Keratinocyte (primary cell): ENCODE measurements around the gene CCDC89. TPM values are rescaled to one million over a fixed set of nuclear protein-coding genes. Genes with fewer than 3 reads are reported as not detected.

ENCODE experiments used
- DNase-seq: peaks from one replicate; pipeline ENCODE4 v3.0.0-alpha.2; 2011; ENCODE audit warnings: low read depth, missing footprints, low spot score
- FAIRE-seq: peaks from 2 replicates; lab custom pipeline; 2011; peaks lifted over from hg19 to GRCh38; lab: Jason Lieb, UNC
- H2AFZ ChIP-seq: 2 replicates; pipeline ENCODE4 v1.6.0; 2012; ENCODE audit warnings: low read length, control low read depth, inconsistent platforms; ENCODE audit not compliant: control insufficient read depth
- H3K27ac ChIP-seq: 2 replicates; pipeline ENCODE4 v1.5.1; 2011; ENCODE audit warnings: low read length; ENCODE audit not compliant: control insufficient read depth, insufficient read depth
- H3K27me3 ChIP-seq: 3 replicates; pipeline ENCODE4 v1.6.0; 2011; ENCODE audit warnings: low read length; ENCODE audit not compliant: control insufficient read depth, insufficient read depth; ENCODE audit errors: extremely low read depth
- H3K36me3 ChIP-seq, 2 experiments: 2 replicates in 1 of 2; 3 replicates in 1 of 2; pipeline ENCODE4 v1.5.1; 2011; ENCODE audit warnings: low read length in 2 of 2, mild to moderate bottlenecking in 1 of 2; ENCODE audit not compliant: control insufficient read depth in 2 of 2, insufficient read depth in 2 of 2; ENCODE audit errors: extremely low read depth in 1 of 2
- H3K4me1 ChIP-seq: 3 replicates; pipeline ENCODE4 v1.5.1; 2011; ENCODE audit warnings: low read length; ENCODE audit not compliant: control insufficient read depth, insufficient read depth; ENCODE audit errors: extremely low read depth
- H3K4me2 ChIP-seq: 3 replicates; pipeline ENCODE4 v1.6.0; 2011; ENCODE audit warnings: low read depth, low read length; ENCODE audit not compliant: control insufficient read depth, insufficient read depth; ENCODE audit errors: extremely low read depth
- H3K4me3 ChIP-seq, 3 experiments: fragments of 200-600 bp in 1 of 3; sonication (generic) in 1 of 3; 2 replicates in 2 of 3; 3 replicates in 1 of 3; pipeline ENCODE4 v1.5.1; 2011 to 2016; ENCODE audit warnings: low read length in 3 of 3, mild to moderate bottlenecking in 3 of 3, control low read depth in 2 of 3, inconsistent platforms in 1 of 3, low read depth in 1 of 3, mixed read lengths in 1 of 3, mixed run types in 1 of 3, moderate library complexity in 1 of 3; ENCODE audit not compliant: control insufficient read depth in 2 of 3, insufficient read depth in 2 of 3; ENCODE audit errors: extremely low read depth in 1 of 3
- H3K79me2 ChIP-seq: 2 replicates; pipeline ENCODE4 v1.6.0; 2012; ENCODE audit warnings: low read length; ENCODE audit not compliant: control insufficient read depth, insufficient read depth
- H3K9ac ChIP-seq: 3 replicates; pipeline ENCODE4 v1.6.0; 2011; ENCODE audit warnings: low read length; ENCODE audit not compliant: control insufficient read depth, insufficient read depth; ENCODE audit errors: extremely low read depth
- H3K9me1 ChIP-seq: 3 replicates; pipeline ENCODE4 v1.6.0; 2011; ENCODE audit warnings: low read length; ENCODE audit not compliant: control insufficient read depth, insufficient read depth; ENCODE audit errors: extremely low read depth
- H3K9me3 ChIP-seq: 2 replicates; pipeline ENCODE4 v1.5.1; 2012; ENCODE audit warnings: low read depth, low read length; ENCODE audit not compliant: control insufficient read depth
- H4K20me1 ChIP-seq: 3 replicates; pipeline ENCODE4 v1.6.0; 2011; ENCODE audit warnings: low read length; ENCODE audit not compliant: control insufficient read depth, insufficient read depth; ENCODE audit errors: extremely low read depth
- EZH2 ChIP-seq: IDR thresholded peaks from one replicate; pipeline ENCODE4 v1.6.1; 2012; ENCODE audit warnings: inconsistent platforms, mild to moderate bottlenecking, low read length, moderate library complexity
- dilution Hi-C: fragments of 300-500 bp; cut with MboI; formaldehyde crosslinking; loops from one replicate; pipeline ENCODE4 v1.7.0; 2020; ENCODE audit warnings: low sequenced_read_pairs; ENCODE audit not compliant: extremely low pct_ligation_motif_present
- polyA plus RNA-seq, 5 experiments: library from polyadenylated mRNA; depleted of rRNA in 3 of 5; stranded (reverse) in 3 of 5; stranded (forward) in 1 of 5; unstranded in 1 of 5; fragments of >200 nt; gene quantifications; 1 replicate in 1 of 5; 2 replicates in 3 of 5; 3 replicates in 1 of 5; pipeline versions ENCODE4 v1.2.1 to v1.2.3, GENCODE V29; 2011 to 2012; ENCODE audit warnings: missing spikeins in 2 of 5, low read depth in 1 of 5, low replicate concordance in 1 of 5
- TF ChIP-seq, protein P1 (sequence below), 3 experiments: IDR thresholded peaks in 1 of 3; conservative IDR thresholded peaks in 1 of 3; optimal IDR thresholded peaks in 1 of 3; 2 replicates in 2 of 3; 3 replicates in 1 of 3; pipeline versions ENCODE3 to v1.5.1; 2011; ENCODE audit warnings: low read length in 3 of 3, mild to moderate bottlenecking in 3 of 3, moderate library complexity in 2 of 3, control low read depth in 1 of 3, inconsistent platforms in 1 of 3; ENCODE audit not compliant: insufficient read depth in 2 of 3; ENCODE audit errors: extremely low read depth in 1 of 3

CCDC89 gene
- polyA plus RNA-seq, 1 donor (not counting 4 experiments of a cell fraction or from before 2014, with no cell fraction given), result 0.31 TPM

DNA sequence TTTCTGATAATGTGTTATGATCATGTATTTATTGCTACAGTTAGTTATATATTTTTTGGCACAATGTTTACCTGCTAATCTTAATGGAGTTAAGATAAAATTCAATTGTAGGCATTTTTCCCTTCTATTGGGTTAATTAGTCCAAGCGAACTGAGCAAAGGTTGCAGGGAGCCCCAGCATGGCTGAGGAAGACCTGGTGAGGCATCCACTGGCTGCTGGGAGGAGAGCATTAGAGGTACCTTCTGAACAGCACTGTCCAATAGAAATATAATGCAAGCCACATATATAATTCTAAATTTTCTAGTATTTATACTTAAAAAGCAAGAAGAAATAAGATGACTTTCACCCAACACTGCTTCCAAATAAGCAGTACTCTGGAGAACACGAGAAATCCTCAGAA lies 38.9 kb downstream of the CCDC89 start:
- H3K9ac ChIP-seq, result peak overlapping the region; percentile 91
- H3K4me1 ChIP-seq, result no peaks in the 10 kb centered on the region
- peak overlapping the region; percentile 85 for H3K27ac ChIP-seq
- H3K36me3 ChIP-seq, result peaks cover 1 to 2% of the 10 kb centered on the region in 2 experiments
- TF ChIP-seq, protein P1, sequence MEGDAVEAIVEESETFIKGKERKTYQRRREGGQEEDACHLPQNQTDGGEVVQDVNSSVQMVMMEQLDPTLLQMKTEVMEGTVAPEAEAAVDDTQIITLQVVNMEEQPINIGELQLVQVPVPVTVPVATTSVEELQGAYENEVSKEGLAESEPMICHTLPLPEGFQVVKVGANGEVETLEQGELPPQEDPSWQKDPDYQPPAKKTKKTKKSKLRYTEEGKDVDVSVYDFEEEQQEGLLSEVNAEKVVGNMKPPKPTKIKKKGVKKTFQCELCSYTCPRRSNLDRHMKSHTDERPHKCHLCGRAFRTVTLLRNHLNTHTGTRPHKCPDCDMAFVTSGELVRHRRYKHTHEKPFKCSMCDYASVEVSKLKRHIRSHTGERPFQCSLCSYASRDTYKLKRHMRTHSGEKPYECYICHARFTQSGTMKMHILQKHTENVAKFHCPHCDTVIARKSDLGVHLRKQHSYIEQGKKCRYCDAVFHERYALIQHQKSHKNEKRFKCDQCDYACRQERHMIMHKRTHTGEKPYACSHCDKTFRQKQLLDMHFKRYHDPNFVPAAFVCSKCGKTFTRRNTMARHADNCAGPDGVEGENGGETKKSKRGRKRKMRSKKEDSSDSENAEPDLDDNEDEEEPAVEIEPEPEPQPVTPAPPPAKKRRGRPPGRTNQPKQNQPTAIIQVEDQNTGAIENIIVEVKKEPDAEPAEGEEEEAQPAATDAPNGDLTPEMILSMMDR (optimal IDR thresholded peaks at IDR 0.05 in 1 of 3, IDR thresholded peaks at IDR 0.05 in 1 of 3, conservative IDR thresholded peaks at IDR 0.05 in 1 of 3; ENCODE audit: extremely low read depth in 1 of 3, insufficient read depth in 2 of 3, low read length in 3 of 3), result no peak
- no peak for TF ChIP-seq EZH2
- dilution Hi-C loops, result no loop called here
- H3K4me3 ChIP-seq, result peak overlapping the region; percentile 55 to 94 (median 94)
- FAIRE-seq (no peak), DNase-seq (no peak)
- no peaks in the 10 kb centered on the region for H3K27me3 ChIP-seq
- H3K79me2 ChIP-seq, result peaks cover 17% of the 10 kb centered on the region
- H2AFZ ChIP-seq, result peak overlapping the region; percentile 98
- H4K20me1 ChIP-seq, result no peaks in the 10 kb centered on the region
- H3K9me3 ChIP-seq, result no peaks in the 10 kb centered on the region
- H3K9me1 ChIP-seq, result no peaks in the 10 kb centered on the region
- peak overlapping the region; percentile 90 for H3K4me2 ChIP-seq

DNA sequence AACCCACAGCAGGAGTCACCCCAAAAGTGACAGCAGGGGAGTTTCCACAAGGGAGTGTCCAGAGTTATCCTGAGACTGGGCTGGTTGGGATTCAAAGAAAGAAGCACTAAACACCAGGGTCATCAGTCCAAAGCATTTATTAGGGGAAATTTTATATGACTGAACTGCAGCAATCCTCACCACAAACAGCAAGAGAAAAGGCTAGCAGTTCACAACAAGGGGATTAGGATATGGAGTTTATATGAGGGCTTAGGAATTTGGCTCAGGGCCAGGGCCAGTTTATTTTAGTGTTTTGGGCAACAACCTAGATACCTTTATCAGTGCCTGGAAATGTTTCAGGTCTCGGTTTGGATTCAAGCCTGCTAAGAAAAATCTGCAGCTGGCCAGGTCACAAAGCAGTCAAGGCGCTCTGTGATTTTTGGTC lies 42.8 kb downstream of the CCDC89 start:
- DNase-seq, result no peak
- no peak overlapping the region for H3K4me3 ChIP-seq
- H3K9me1 ChIP-seq, result no peaks in the 10 kb centered on the region
- H3K27me3 ChIP-seq, result no peaks in the 10 kb centered on the region
- dilution Hi-C loops, result no loop called here
- no peak for FAIRE-seq
- no peak overlapping the region for H3K27ac ChIP-seq
- H3K36me3 ChIP-seq, result no peaks in the 10 kb centered on the region
- H3K79me2 ChIP-seq, result peaks cover 4% of the 10 kb centered on the region
- H3K4me2 ChIP-seq, result no peak overlapping the region
- no peaks in the 10 kb centered on the region for H3K9me3 ChIP-seq
- H4K20me1 ChIP-seq, result no peaks in the 10 kb centered on the region
- no peak overlapping the region for H3K9ac ChIP-seq
- H2AFZ ChIP-seq, result no peak overlapping the region
- no peaks in the 10 kb centered on the region for H3K4me1 ChIP-seq
- no peak for TF ChIP-seq EZH2
- TF ChIP-seq, protein P1 (optimal IDR thresholded peaks at IDR 0.05 in 1 of 3, IDR thresholded peaks at IDR 0.05 in 1 of 3, conservative IDR thresholded peaks at IDR 0.05 in 1 of 3; ENCODE audit: extremely low read depth in 1 of 3, insufficient read depth in 2 of 3, low read length in 3 of 3), result no peak
